OCI-M1 (cell line): ENCODE data around the gene KCTD19.

Source experiments
- DNase-seq: peaks from one replicate; lab custom pipeline; 2025; lab: John Stamatoyannopoulos, UW

KCTD19 gene

GRCh38 chr16:67242138-67242730 lies 84.3 kb downstream of the KCTD19 start:
- DNase-seq, result no peak

- peak; percentile 65 for DNase-seq
Observed at GRCh38 chr16:67241008-67241900, 85.3 kb downstream of the KCTD19 start.

- DNase-seq, result no peak
Observed at GRCh38 chr16:67240506-67240905, 86.0 kb downstream of the KCTD19 start.
